Cerebellar nuclear complex (tissue), 1 donor: Measurements from ENCODE around the gene GRPEL2.
"Not testable (repeated sequence)": the region's sequence is repeated elsewhere in the genome, so short reads cannot be mapped to it uniquely, and the experiment has no call there.

ENCODE experiments used
- DNase-seq, 2 experiments: peaks; one replicate each; lab custom pipeline; 2025; lab: John Stamatoyannopoulos, UW

GRPEL2 gene

GRCh38 chr5:149398747-149399266 lies 53.5 kb downstream of the GRPEL2 start:
- not testable (repeated sequence) for DNase-seq

GRCh38 chr5:149399775-149400174 lies 54.5 kb downstream of the GRPEL2 start:
- DNase-seq = no peak

DNA sequence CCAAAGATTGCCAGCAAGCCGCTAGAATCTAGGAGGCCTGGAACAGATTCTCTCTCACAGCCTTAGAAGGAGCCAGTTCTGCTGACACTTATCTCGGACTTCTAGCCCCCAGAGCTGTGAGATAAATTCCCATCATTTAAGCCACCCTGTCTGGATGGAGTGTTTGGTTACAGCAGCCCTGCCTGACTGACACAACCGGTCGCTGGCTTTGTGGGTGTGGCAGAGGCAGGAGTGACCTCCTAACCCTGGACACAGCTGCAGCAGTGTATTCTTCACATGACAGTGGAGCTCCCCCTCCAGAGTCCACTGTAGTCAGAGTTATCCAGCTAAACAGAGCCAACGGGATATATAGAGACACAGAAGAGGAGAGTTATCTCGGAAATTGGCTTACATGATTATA lies 55.0 kb downstream of the GRPEL2 start:
- no peak for DNase-seq

- no peak for DNase-seq
These were observed 55.8 kb downstream of the GRPEL2 start for GRCh38 chr5:149401051-149401450.

DNA sequence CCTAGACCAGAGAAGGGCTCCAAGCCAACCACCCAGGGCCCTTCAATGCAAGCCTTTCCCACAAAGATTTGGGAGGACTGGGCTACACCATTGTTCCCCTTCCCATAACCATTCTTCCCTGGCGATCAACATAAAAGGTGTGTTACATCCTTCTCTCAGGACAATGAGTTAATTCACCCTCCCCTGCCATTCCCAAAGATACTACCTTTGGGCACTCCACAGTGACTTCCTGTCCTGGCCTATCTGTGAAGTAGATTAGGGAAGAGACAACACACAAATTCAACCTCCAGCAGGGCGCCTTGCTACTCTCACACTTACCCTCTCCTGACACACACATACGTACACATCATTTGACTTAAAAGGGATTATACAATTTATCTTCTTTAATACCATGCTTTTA lies 57.0 kb downstream of the GRPEL2 start:
- no peak for DNase-seq
